ENCODE data around the gene NR1H2. TPM values are rescaled to one million over a fixed set of nuclear protein-coding genes. Genes with fewer than 3 reads are reported as not detected.
"Not testable (repeated sequence)": the region's sequence is repeated elsewhere in the genome, so short reads cannot be mapped to it uniquely, and the experiment has no call there.

Gene NR1H2
- total and polyA plus RNA-seq, 4 donors: 30.4 to 58.1 (median 33.7) TPM

- TF ChIP-seq HNF4G (IDR thresholded peaks at IDR 0.05) (no peak), HNF4A (conservative IDR thresholded peaks at IDR 0.05) (no peak)
- no peak for DNase-seq (ENCODE audit: low spot score)
- Histone ChIP-seq H3K9me3 (ENCODE audit: control insufficient read depth in 4 of 4, low read length in 3 of 4) (no peaks in the 10 kb centered on the region), H3K9ac (ENCODE audit: low read depth in 1 of 2, low read length in 2 of 2) (no peak overlapping the region), H3K4me1 (ENCODE audit: control insufficient read depth in 4 of 4, insufficient read depth in 4 of 4, low read length in 3 of 4) (peaks cover 22 to 58% (median 45%) of the 10 kb centered on the region in 4 donors), H3K4me3 (ENCODE audit: low read depth in 1 of 3, low read length in 3 of 3) (peak overlapping the region in 1 of 3 donors; percentile 61), H3K36me3 (ENCODE audit: control insufficient read depth in 4 of 4, insufficient read depth in 3 of 4, low read depth in 1 of 4, low read length in 3 of 4) (peaks cover 0 to under 1% (median 0%) of the 10 kb centered on the region in 4 donors), H3K27ac (ENCODE audit: low read depth in 1 of 2, low read length in 2 of 2) (no peak overlapping the region), H3K27me3 (ENCODE audit: control insufficient read depth in 4 of 4, insufficient read depth in 4 of 4, low read length in 3 of 4) (peaks cover 0 to 3% (median 0%) of the 10 kb centered on the region in 4 donors)
- 1% methylated on average over 40 of the region's 40 CpGs for WGBS
Measured at GRCh38 chr19:50328873-50329145, 47.4 kb upstream of the NR1H2 start.

GRCh38 chr19:50329146-50329925 lies 46.9 kb upstream of the NR1H2 start, which contains the start of gene KCNC3:
TSS of gene KCNC3 (minus strand) at chr19:50329377. CDS start at chr19:50329082, 295 bp downstream.
- WGBS: 2% methylated on average over 43 of the region's 43 CpGs
- no peaks in the 10 kb centered on the region for H3K9me3 ChIP-seq (ENCODE audit: control insufficient read depth in 4 of 4, low read length in 3 of 4)
- DNase-seq (ENCODE audit: low spot score): peak; percentile 96
- peaks cover 22 to 63% (median 47%) of the 10 kb centered on the region in 4 donors for H3K4me1 ChIP-seq (ENCODE audit: control insufficient read depth in 4 of 4, insufficient read depth in 4 of 4, low read length in 3 of 4)
- peak within 1 kb of the TSS in 1 of 2 donors; percentile 53 for H3K9ac ChIP-seq (ENCODE audit: low read depth in 1 of 2, low read length in 2 of 2)
- peak within 1 kb of the TSS in 2 of 3 donors; percentile 38 to 61 for H3K4me3 ChIP-seq (ENCODE audit: low read depth in 1 of 3, low read length in 3 of 3)
- no peak for TF ChIP-seq JUND (IDR thresholded peaks at IDR 0.05)
- peak; percentile 87 for TF ChIP-seq REST (IDR thresholded peaks at IDR 0.05)
- TF ChIP-seq SP1 (IDR thresholded peaks at IDR 0.05): peak; percentile 92
- peak; percentile 84 for TF ChIP-seq YY1 (IDR thresholded peaks at IDR 0.05)
- TF ChIP-seq MAX (IDR thresholded peaks at IDR 0.05): no peak
- TF ChIP-seq FOXA1 (IDR thresholded peaks at IDR 0.05): no peak
- no peak for TF ChIP-seq HNF4G (IDR thresholded peaks at IDR 0.05)
- peak; percentile 33 to 45 for TF ChIP-seq RXRA (IDR thresholded peaks at IDR 0.05)
- peak; percentile 31 for TF ChIP-seq NR2F2 (IDR thresholded peaks at IDR 0.05)
- TF ChIP-seq HNF4A (conservative IDR thresholded peaks at IDR 0.05): peak; percentile 10 to 25
- no peak for TF ChIP-seq ZBTB33 (IDR thresholded peaks at IDR 0.05)
- no peak for TF ChIP-seq ATF3 (IDR thresholded peaks at IDR 0.05)
- no peak for TF ChIP-seq RAD21 (IDR thresholded peaks at IDR 0.05)
- peak; percentile 5 for TF ChIP-seq CTCF (IDR thresholded peaks at IDR 0.05; ENCODE audit: low read depth, low read length, missing input control)
- TF ChIP-seq TAF1 (conservative IDR thresholded peaks at IDR 0.05): no peak
- TF ChIP-seq EGR1 (IDR thresholded peaks at IDR 0.05; ENCODE audit: low read depth in 2 of 2): no peak
- no peak for TF ChIP-seq FOXA2 (IDR thresholded peaks at IDR 0.05)
- no peak for TF ChIP-seq GABPA (IDR thresholded peaks at IDR 0.05 in 1 of 2, conservative IDR thresholded peaks at IDR 0.05 in 1 of 2)
- H3K36me3 ChIP-seq (ENCODE audit: control insufficient read depth in 4 of 4, insufficient read depth in 3 of 4, low read depth in 1 of 4, low read length in 3 of 4): no peaks in the 10 kb centered on the region
- H3K27ac ChIP-seq (ENCODE audit: low read depth in 1 of 2, low read length in 2 of 2): peak within 1 kb of the TSS; percentile 63 to 81
- peaks cover 0 to 3% (median 0%) of the 10 kb centered on the region in 4 donors for H3K27me3 ChIP-seq (ENCODE audit: control insufficient read depth in 4 of 4, insufficient read depth in 4 of 4, low read length in 3 of 4)

- H3K27ac ChIP-seq (ENCODE audit: low read depth in 1 of 2, low read length in 2 of 2): peak overlapping the region; percentile 63 to 81
- 26% methylated on average over 18 of the region's 18 CpGs for WGBS
- peaks cover 22 to 67% (median 47%) of the 10 kb centered on the region in 4 donors for H3K4me1 ChIP-seq (ENCODE audit: control insufficient read depth in 4 of 4, insufficient read depth in 4 of 4, low read length in 3 of 4)
- H3K27me3 ChIP-seq (ENCODE audit: control insufficient read depth in 4 of 4, insufficient read depth in 4 of 4, low read length in 3 of 4); H3K9ac ChIP-seq (ENCODE audit: low read depth in 1 of 2, low read length in 2 of 2); DNase-seq (ENCODE audit: low spot score); H3K36me3 ChIP-seq (ENCODE audit: control insufficient read depth in 4 of 4, insufficient read depth in 3 of 4, low read depth in 1 of 4, low read length in 3 of 4); H3K9me3 ChIP-seq (ENCODE audit: control insufficient read depth in 4 of 4, low read length in 3 of 4); H3K4me3 ChIP-seq (ENCODE audit: low read depth in 1 of 3, low read length in 3 of 3): not testable (repeated sequence)
Measured at GRCh38 chr19:50329926-50330294, 46.3 kb upstream of the NR1H2 start.
